ENCODE measurements around the gene GORASP1.

GORASP1 gene

DNA sequence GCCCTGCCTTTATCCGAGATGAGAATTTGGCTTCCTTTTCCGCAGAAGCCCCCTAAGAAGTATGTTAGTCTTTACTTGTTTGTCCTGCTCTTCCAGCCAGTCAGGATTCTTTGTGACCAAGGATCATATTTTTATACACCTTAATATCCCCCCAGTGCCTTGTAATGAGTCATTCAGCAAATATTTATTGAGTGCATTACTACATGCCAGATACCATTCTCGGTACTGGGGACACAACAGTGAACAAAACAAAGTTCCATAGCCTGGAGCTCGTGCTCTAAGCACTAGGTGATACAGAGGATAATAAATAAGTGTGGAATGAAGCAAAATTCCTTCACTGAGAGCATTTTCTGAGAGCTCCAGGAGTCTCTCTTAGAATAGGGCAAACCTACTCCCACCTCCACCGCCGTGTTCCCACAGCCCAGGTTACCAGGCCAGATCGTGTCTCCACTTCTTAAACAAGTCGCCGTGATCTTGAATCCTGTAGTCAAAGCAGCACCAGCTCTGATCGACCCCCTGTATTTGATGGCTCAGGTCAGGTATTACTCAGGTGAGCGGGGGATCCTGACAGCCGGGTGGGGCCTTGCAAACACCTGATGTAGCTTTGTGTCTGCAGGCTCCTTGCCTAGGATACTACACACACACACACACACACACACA is 18.5 kb upstream of the GORASP1 start:
- DNase-seq (ENCODE audit: low read depth in 2 of 2), result no peak

GRCh38 chr3:39124876-39125840 is 17.7 kb upstream of the GORASP1 start:
- no peak for DNase-seq (ENCODE audit: low read depth in 2 of 2)

DNA sequence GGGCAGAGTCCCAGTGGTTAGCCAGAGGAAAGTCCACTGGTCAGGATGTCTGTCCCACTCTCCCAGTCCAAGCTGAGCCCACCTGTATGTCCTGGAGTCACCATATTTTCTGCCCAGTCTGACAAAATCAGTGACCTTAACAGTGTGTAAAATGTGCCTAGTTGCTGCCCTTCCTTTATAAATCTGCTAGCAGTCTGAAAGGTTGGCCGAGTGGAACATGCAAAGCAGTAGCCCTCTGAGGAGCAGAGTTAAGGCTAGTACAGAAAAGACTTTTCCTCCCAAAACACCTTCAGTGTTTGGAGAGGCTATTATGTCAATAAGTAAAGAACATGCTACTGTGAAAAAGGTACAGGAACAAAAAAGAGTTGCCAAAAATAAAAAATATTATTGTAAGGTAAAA is 15.4 kb upstream of the GORASP1 start:
- no peak for DNase-seq (ENCODE audit: low read depth in 2 of 2)

DNA sequence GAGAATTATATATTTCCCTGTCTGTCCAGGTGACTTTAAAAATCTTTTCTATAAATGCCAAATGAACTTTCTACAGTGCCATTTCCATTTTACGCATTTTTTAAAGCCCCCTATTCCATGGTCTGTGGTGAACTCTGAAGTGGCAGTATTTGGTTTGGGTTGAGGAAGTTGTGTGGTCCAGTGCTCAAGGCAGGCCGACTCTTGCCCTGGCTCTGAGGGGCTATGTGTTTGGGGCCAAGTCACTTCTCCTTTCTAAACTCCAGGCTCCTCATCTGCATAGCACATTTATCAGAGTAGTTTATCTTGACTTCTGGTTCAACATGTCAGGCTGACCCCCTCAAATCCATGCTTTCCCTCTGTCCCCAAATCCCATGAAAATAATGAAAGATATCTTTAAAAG is 14.2 kb upstream of the GORASP1 start:
- no peak for DNase-seq (ENCODE audit: low read depth in 2 of 2)

DNA sequence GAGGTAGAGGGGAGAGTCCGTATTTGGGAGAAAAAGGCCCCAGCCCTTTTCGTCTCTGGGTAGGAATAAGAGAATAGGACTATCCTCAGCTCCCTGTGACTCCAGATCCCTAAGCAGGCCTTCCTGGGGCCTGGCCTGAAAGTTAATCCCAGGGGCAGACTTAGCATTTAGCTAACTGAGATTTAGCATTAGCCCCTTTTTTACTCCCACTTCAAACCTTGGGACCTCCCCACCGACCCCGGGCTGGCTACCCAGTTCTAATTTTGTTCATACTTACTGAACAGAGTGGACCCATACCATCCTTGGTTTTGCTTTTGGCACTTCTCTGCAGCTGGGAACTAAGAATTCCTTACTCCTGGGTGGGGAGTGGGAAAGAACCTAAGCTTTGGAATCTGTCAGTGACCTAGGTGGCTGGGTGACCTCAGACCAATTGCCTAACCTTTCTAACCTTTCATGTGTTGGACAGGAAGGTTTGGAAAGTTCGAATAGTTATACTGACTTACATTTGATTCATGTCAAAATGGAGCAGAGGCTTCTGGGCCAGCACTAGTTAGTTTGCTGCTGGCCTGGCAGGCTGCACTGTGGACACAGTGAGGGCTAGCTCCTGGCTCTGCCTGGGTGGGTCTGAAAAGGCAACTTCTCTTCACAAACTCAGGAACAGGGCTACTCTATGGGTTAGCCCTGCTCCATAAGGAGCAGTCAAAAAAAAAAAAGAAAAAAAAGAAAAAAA is 11.7 kb upstream of the GORASP1 start:
- DNase-seq (ENCODE audit: low read depth in 2 of 2), result no peak

DNA sequence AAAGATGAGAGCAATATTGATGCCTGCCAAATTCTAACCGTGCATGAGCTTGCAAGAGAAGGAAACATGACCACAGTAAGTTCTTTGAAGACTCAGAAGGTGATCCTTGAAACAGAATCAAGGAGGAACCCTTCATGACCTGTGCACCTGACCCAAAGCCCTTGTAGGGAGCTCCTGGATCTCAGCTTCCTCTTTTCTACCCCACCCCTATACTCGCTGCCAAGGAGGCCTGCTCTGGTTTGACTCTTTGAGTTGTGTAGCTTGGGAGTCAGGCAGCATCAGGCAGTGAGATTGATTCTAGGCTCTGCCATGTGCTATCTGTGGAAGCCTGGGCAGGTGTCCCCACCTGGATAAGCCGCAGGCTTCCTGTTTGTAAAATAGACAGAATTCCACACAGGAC is 10.7 kb upstream of the GORASP1 start:
- DNase-seq (ENCODE audit: low read depth in 2 of 2), result no peak

- DNase-seq (ENCODE audit: low read depth in 2 of 2), result no peak
Observed at GRCh38 chr3:39115870-39116269, 8.4 kb upstream of the GORASP1 start.

DNA sequence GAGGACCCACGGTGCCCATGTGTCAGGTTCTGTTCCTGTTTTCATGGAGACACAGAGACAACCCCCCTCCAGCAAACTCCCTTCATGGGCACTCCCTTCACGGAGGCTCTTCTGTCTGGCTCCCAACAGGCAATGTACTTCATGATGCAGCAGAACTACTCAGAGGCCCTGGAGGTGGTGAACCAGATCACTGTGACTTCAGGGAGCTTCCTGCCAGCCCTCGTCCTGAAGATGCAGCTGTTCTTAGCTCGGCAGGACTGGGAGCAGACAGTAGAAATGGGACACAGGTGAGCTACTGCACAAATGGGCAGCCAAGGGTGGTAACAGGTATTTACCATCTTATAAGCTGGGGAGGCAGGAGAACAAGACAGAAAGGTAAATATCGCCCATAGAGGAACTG is 7.0 kb upstream of the GORASP1 start:
- DNase-seq (ENCODE audit: low read depth in 2 of 2), result no peak

DNA sequence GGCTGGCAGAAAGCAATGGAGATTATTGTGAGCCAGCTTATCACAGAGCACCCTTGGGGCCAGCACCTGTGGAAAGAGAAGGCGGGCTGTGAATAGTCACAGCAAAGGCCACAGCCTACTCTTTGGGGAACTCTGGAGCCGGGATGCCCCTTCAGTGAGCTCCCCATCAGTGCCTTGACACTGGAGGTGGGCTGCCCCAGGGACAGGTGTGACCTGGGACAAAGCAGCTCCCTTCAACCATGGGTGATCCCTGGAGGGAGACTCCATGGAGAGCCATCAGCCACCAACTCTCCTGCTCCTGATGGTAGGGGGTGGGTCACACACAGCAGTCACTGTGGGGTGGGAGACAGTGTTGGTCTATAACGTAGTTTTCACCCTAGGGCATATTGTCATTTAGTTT is 5.9 kb upstream of the GORASP1 start:
- no peak for DNase-seq (ENCODE audit: low read depth in 2 of 2)

- no peak for DNase-seq (ENCODE audit: low read depth in 2 of 2)
Observed at GRCh38 chr3:39112535-39112934, 5.1 kb upstream of the GORASP1 start.

GRCh38 chr3:39112113-39112512 is 4.7 kb upstream of the GORASP1 start:
- DNase-seq (ENCODE audit: low read depth in 2 of 2), result no peak

DNA sequence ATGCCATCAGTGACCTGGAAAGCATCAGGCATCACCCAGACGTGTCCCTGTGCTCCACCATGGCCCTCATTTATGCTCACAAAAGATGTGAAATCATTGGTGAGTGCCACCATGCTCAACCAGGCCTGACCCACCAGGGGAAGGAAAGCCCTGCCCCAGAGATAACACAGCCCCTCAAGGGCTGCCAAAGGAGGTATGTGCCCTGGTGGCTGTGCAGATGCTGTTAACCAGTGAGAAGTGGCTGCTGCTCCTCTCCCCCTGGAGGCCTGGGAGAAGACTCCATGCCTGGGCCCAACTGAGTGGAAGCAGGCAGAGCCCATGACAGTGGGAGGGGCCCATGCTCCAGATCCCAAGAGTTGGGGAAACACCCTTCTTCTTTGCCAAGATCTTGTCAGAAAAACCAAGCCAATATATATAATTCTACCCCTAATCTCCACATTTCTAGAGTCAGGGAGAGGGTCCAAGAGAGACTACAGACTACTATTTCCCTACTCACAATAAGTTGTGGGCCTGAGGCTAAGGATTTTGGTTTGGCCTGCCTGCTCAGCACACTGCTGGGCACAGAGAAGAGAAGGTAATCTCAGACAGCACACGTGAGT is 2.7 kb upstream of the GORASP1 start:
- no peak for DNase-seq (ENCODE audit: low read depth in 2 of 2)

GRCh38 chr3:39109086-39109485 is 1.7 kb upstream of the GORASP1 start:
- DNase-seq (ENCODE audit: low read depth in 2 of 2), result no peak

- DNase-seq (ENCODE audit: low read depth in 2 of 2), result no peak
Observed at GRCh38 chr3:39108200-39108710, 828 bp upstream of the GORASP1 start.

DNA sequence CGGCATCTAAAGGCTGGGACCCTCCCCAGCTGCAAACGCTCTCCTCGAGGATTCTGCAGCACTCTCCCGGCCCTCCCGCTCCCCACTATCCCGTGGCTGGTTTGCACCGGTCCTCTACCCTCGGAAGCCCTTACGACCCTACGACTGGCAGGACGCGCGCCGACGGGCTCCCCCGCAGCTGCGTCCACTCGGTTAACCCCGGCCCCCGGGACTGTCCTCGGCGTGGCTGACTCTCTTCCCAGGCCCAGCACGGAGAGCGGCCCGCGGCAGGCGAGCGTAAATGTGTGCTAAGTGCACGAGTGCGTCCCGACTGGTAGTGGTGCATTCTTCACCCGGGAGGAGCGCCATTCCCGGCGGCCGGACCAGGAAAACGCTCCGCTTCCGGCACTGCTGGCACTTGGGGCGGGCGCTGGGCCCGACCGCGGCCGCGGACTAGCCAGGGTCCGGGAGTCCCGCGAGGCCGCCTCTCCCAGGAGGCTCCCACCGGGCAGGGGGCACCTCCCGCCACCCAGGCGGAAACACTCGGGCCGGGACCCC is 508 bp downstream of the GORASP1 start:
- DNase-seq (ENCODE audit: low read depth in 2 of 2), result no peak

- DNase-seq (ENCODE audit: low read depth in 2 of 2), result no peak
Observed at GRCh38 chr3:39106281-39106811, 1.1 kb downstream of the GORASP1 start.

- DNase-seq (ENCODE audit: low read depth in 2 of 2), result no peak
Observed at GRCh38 chr3:39105687-39106063, 1.8 kb downstream of the GORASP1 start.

GRCh38 chr3:39104961-39105686 is 2.3 kb downstream of the GORASP1 start:
- DNase-seq (ENCODE audit: low read depth in 2 of 2), result no peak

DNA sequence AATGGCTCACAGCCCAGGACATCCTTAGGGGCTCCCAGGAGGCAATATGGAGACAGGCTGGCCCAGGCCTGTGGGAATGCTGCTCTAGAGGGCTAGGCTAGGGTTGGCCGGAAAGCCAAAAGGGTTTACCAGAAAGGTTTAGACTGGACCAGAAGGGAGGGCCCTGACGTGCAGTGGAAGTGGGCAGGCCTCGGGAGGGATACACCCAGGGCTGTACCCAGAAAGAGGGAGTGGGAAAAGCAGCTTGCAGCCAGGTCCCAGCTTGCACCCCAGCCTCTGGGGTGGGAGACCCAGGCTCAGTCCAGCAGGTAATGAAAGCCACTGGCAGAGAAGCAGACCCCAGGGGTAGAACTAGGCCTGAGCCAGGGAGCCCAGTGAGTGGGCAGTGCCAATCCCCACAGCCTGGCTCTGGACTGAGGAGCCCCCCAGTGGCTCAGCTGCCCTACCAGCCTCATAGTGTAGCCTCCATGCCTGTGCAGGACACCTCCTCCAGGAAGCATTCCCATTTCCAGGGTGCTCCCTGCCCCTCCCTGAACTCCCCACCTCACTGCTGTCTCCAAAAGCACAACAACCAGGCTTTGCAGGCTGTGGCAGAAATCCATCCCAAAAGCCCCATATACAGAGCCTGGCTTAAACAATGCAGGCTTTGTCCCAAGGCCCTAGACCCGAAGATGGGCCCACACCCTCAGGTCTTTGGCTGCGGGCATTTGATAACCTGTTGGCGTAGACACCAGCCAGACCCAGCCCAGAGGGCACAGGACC is 3.5 kb downstream of the GORASP1 start:
- DNase-seq (ENCODE audit: low read depth in 2 of 2), result no peak

DNA sequence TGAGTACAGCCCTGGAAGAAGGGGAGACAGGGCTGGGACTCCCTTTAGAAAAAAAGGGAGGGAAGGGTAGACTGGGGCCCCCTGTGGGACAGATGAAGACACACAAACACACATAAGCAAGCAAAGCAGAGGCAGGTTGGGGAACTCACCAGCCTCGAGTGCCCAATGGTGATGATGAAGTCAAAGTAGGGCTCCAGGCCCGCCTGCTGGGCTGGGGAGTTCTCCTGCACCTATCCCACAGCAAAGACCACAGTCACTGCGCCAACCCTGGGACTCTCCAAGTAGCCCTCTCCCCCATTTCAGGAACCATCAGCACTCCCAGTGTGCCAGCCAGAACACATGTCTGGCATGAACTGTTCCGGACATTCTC is 4.1 kb downstream of the GORASP1 start:
- DNase-seq (ENCODE audit: low read depth in 2 of 2), result no peak

Measured in activated CD4-positive, alpha-beta T cell treated with anti-CD3 and anti-CD28 coated beads for 24 hours (primary cell).